Left ventricle myocardium inferior (tissue), 1 donor: ENCODE measurements around the gene WDR59. TPM values are rescaled to one million over a fixed set of nuclear protein-coding genes. Genes with fewer than 3 reads are reported as not detected.

Experiments used
- DNase-seq: peaks from one replicate; pipeline ENCODE4 v3.0.0-alpha.2; 2020
- H3K27ac ChIP-seq: fragments of 200-600 bp; replicated peaks from 2 replicates; pipeline ENCODE4 v1.8.0; 2021
- H3K27me3 ChIP-seq: fragments of 200-600 bp; 2 replicates; pipeline ENCODE4 v1.8.0; 2021; ENCODE audit warnings: low read depth
- H3K36me3 ChIP-seq: fragments of 200-600 bp; 2 replicates; pipeline ENCODE4 v1.8.0; 2021
- H3K4me1 ChIP-seq: fragments of 200-600 bp; 2 replicates; pipeline ENCODE4 v1.8.0; 2021
- H3K4me3 ChIP-seq: fragments of 200-600 bp; 2 replicates; pipeline ENCODE4 v1.8.0; 2021; ENCODE audit warnings: mild to moderate bottlenecking, moderate library complexity
- H3K9me3 ChIP-seq: fragments of 200-600 bp; replicated peaks from 2 replicates; pipeline ENCODE4 v1.8.0; 2021
- CTCF ChIP-seq: fragments of 200-600 bp; IDR thresholded peaks from 2 replicates; pipeline ENCODE4 v1.8.0; 2021; ENCODE audit warnings: antibody characterized with exemption, mild to moderate bottlenecking, borderline replicate concordance
- intact Hi-C: fragments of 100-400 bp; cut with micrococcal nuclease; formaldehyde crosslinking; loops from one replicate; pipeline ENCODE4 v1.11.0; 2022
- total RNA-seq: library from RNA; stranded (reverse); fragmentation: NEBNext Ultra II Directional; extraction: Animal tissue kit (Norgen Biotek cat#: 25700); gene quantifications from one replicate; pipeline ENCODE4 v1.2.1, GENCODE V29; 2021
- donor health status: DM: no; HTN: yes; CAD: no; lungs with severe emphysema.

WDR59 gene
- total RNA-seq, 1 donor from 2014 or later = 52.5 TPM

GRCh38 chr16:75005697-75006096 is 20.8 kb upstream of the WDR59 start:
- intact Hi-C loops = no loop called here
- no peaks in the 10 kb centered on the region for H3K9me3 ChIP-seq
- no peaks in the 10 kb centered on the region for H3K36me3 ChIP-seq
- H3K4me1 ChIP-seq = peaks cover 71% of the 10 kb centered on the region
- no peak overlapping the region for H3K4me3 ChIP-seq
- H3K27ac ChIP-seq = no peak overlapping the region
- no peak for TF ChIP-seq CTCF
- no peak for DNase-seq
- H3K27me3 ChIP-seq = no peaks in the 10 kb centered on the region

GRCh38 chr16:75004460-75004859 is 19.5 kb upstream of the WDR59 start:
- H3K9me3 ChIP-seq = no peaks in the 10 kb centered on the region
- H3K4me3 ChIP-seq = no peak overlapping the region
- DNase-seq = no peak
- intact Hi-C loops = loop anchor here (5.0 kb wide), 1 partner anchor 103 kb away; no protein-coding TSS in a partner anchor
- H3K4me1 ChIP-seq = peaks cover 82% of the 10 kb centered on the region
- TF ChIP-seq CTCF = no peak
- H3K27me3 ChIP-seq = no peaks in the 10 kb centered on the region
- H3K27ac ChIP-seq = no peak overlapping the region
- no peaks in the 10 kb centered on the region for H3K36me3 ChIP-seq

- DNase-seq = no peak
- Histone ChIP-seq H3K27me3 (no peaks in the 10 kb centered on the region), H3K4me3 (no peak overlapping the region), H3K36me3 (no peaks in the 10 kb centered on the region), H3K4me1 (peaks cover 85% of the 10 kb centered on the region), H3K27ac (peak overlapping the region; percentile 92), H3K9me3 (no peaks in the 10 kb centered on the region)
- intact Hi-C loops = loop anchor here (5.0 kb wide), 1 partner anchor 103 kb away; no protein-coding TSS in a partner anchor
- no peak for TF ChIP-seq CTCF
Measured at GRCh38 chr16:75003931-75004330, 19.0 kb upstream of the WDR59 start.

- TF ChIP-seq CTCF = no peak
- Histone ChIP-seq H3K27me3 (no peaks in the 10 kb centered on the region), H3K9me3 (no peaks in the 10 kb centered on the region), H3K27ac (peak overlapping the region; percentile 92), H3K4me3 (peak overlapping the region; percentile 99), H3K36me3 (no peaks in the 10 kb centered on the region), H3K4me1 (peaks cover 81% of the 10 kb centered on the region)
- no peak for DNase-seq
- intact Hi-C loops = loop anchor here (5.0 kb wide), 1 partner anchor 105 kb away; no protein-coding TSS in a partner anchor
Measured at GRCh38 chr16:75002474-75002873, 17.6 kb upstream of the WDR59 start.

- no peak for DNase-seq
- Histone ChIP-seq H3K27me3 (no peaks in the 10 kb centered on the region), H3K9me3 (no peaks in the 10 kb centered on the region), H3K4me3 (peak overlapping the region; percentile 99), H3K36me3 (no peaks in the 10 kb centered on the region), H3K4me1 (peaks cover 68% of the 10 kb centered on the region), H3K27ac (peak overlapping the region; percentile 92)
- no peak for TF ChIP-seq CTCF
- intact Hi-C loops = loop anchor here (5.0 kb wide), 1 partner anchor 107 kb away; no protein-coding TSS in a partner anchor
Measured at GRCh38 chr16:75000481-75001081, 15.7 kb upstream of the WDR59 start.
